ENCODE data around the gene HMCES.
"Not testable (repeated sequence)": the region's sequence is repeated elsewhere in the genome, so short reads cannot be mapped to it uniquely, and the experiment has no call there.

The HMCES gene

DNA sequence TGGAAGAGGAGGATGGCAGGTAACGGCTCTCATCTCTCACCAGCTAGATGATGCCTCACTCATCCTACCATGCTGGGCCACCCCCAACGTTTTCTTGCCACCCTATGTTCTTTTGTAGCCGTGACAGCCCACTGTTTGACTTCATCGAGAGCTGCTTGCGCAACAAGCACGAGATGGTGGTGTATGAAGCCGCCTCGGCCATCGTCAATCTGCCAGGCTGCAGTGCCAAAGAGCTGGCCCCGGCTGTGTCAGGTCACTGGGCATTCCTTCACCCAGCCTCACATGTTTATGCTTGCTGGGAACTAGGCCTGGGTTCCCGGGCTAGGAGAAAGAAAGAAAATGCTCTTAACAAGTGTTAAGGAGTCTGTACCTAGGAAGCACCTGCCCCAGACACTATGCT lies 21.1 kb upstream of the HMCES start:
- TF ChIP-seq CTCF (IDR thresholded peaks at IDR 0.05; ENCODE audit: low read length, missing control alignments): no peak
- no peak overlapping the region for H3K4me3 ChIP-seq (replicated peaks; ENCODE audit: low read depth, low read length)
- DNase-seq (ENCODE audit: low read depth): no peak

DNA sequence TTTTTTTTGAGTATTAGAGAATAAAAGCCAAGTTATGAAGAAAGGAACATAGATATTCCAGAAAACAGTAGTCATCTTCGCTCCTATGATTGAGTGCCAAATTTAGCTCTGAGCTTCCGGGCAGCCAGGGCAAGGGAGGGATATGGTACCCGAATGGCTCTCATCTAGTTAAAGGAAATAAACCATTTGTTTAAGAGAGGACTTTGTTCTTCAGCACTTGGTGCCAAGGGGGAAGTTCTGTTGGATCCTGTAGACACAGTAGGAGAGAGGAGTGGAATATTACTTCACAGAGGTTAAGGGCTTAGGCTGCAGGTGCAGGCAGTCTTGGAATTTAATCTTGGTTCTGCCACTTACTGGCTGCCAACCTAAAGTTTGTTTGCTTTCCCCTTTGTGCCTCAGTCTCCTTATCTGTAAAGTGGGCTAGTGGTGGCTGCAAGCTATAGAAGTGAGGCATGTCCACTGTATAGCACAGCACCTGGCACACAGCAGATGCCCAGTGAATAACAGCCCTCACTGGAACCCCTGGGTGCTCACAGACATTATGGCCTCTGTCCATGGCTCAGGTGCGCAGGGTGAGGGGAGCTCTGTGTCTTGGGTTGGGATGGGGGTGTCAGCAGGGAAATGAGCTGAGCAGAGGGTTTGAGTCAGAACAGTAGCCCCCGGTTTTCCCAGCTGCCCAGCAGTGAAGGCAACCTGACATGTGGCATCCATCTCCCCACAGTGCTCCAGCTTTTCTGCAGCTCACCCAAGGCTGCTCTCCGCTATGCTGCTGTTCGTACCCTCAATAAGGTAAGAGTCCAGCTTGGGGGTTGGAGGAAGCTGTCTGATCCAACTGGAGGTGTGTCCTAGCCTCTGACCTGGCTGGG lies 18.8 kb upstream of the HMCES start:
- no peak for DNase-seq (ENCODE audit: low read depth)
- no peak for TF ChIP-seq CTCF (IDR thresholded peaks at IDR 0.05; ENCODE audit: low read length, missing control alignments)
- no peak overlapping the region for H3K4me3 ChIP-seq (replicated peaks; ENCODE audit: low read depth, low read length)

DNA sequence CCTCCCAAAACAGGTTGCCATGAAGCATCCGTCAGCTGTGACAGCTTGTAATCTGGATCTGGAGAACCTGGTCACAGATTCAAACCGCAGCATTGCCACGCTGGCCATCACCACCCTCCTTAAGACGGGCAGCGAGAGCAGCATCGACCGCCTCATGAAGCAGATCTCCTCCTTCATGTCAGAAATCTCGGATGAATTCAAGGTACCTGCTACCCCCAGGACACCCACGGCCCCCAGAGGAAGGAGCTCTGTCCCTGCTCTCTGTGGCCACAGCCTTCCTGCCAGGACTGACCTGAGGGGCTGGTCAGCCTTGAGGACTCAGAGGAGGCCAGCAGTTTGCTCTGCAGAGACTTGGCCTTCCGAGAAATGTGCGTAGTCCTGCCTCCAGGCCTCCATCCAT lies 18.1 kb upstream of the HMCES start:
- H3K4me3 ChIP-seq (replicated peaks; ENCODE audit: low read depth, low read length): no peak overlapping the region
- no peak for TF ChIP-seq CTCF (IDR thresholded peaks at IDR 0.05; ENCODE audit: low read length, missing control alignments)
- no peak for DNase-seq (ENCODE audit: low read depth)

DNA sequence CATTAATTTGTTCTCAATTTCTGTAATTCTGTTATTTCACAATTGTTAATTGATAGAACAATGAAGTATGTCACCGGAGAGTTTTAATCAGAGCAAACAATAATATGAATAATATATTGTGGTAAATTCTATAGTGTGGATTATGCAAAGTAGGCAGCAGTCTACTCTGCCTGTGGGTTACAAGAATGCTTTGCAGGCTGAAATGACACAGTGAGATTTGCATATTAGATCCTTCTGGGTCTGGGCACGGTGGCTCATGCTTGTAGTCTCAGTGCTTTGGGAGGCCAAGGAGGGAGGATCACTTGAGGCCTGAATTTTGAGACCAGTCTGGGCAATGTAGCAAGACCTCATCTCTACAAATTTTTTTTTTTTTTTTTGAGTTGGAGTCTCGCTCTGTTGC lies 16.8 kb upstream of the HMCES start:
- no peak for TF ChIP-seq CTCF (IDR thresholded peaks at IDR 0.05; ENCODE audit: low read length, missing control alignments)
- no peak for DNase-seq (ENCODE audit: low read depth)
- no peak overlapping the region for H3K4me3 ChIP-seq (replicated peaks; ENCODE audit: low read depth, low read length)

GRCh38 chr3:129263161-129263910 lies 15.3 kb upstream of the HMCES start:
- no peak overlapping the region for H3K4me3 ChIP-seq (replicated peaks; ENCODE audit: low read depth, low read length)
- no peak for DNase-seq (ENCODE audit: low read depth)
- TF ChIP-seq CTCF (IDR thresholded peaks at IDR 0.05; ENCODE audit: low read length, missing control alignments): no peak

GRCh38 chr3:129264994-129265393 lies 13.7 kb upstream of the HMCES start:
- DNase-seq (ENCODE audit: low read depth): not testable (repeated sequence)

DNA sequence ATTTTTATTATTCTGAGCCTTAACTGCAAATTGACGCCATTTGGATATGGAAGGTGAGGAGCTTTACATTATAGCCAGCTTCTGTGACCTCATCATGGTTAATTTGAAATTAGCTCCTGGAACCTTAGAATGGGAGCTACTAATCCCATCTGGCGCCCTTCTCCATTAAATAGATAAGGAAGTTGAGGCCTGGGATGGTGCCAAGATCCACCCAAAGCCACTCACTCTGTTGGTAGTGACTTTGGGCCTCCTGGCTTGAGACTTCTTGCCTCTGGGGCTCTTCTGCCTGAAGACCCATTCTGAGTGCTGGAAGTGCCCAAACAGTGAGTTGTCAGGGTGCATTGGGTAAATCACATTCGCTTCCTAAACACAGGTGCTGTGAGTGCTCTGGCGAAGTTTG lies 12.0 kb upstream of the HMCES start:
- DNase-seq (ENCODE audit: low read depth): no peak
- no peak for TF ChIP-seq CTCF (IDR thresholded peaks at IDR 0.05; ENCODE audit: low read length, missing control alignments)
- H3K4me3 ChIP-seq (replicated peaks; ENCODE audit: low read depth, low read length): no peak overlapping the region

More at GRCh38 chr3:129264994-129265393, 13.7 kb upstream of the HMCES start:
- not testable (repeated sequence) for H3K4me3 ChIP-seq (replicated peaks; ENCODE audit: low read depth, low read length)
